Lung (tissue), 12 donors: Measurements from ENCODE around the gene RXRA. TPM values are rescaled to one million over a fixed set of nuclear protein-coding genes. Genes with fewer than 3 reads are reported as not detected.

ENCODE experiments used
- ATAC-seq: fragments of 200-7000 bp; cut with Tn5 transposase; one replicate; pipeline ENCODE4 v1.9.1; 2020; ENCODE audit warnings: moderate number of reproducible peaks; ENCODE audit not compliant: insufficient read depth, low FRiP score
- DNase-seq, 3 donors: peaks; one replicate each; pipeline ENCODE4 v3.0.0-alpha.2; 2013 to 2017
- H3K27ac ChIP-seq, 2 donors: one replicate each; pipeline ENCODE4 v1.5.1; 2013; ENCODE audit warnings: mild to moderate bottlenecking in 2 of 2, moderate library complexity in 2 of 2, control low read depth in 1 of 2, inconsistent platforms in 1 of 2, low read depth in 1 of 2, low read length in 1 of 2
- H3K27me3 ChIP-seq, 3 donors: one replicate each; pipeline ENCODE4 v1.5.1; 2013; ENCODE audit warnings: low read length in 2 of 3; ENCODE audit not compliant: control insufficient read depth in 3 of 3, insufficient read depth in 3 of 3
- H3K36me3 ChIP-seq, 4 donors: one replicate each; pipeline ENCODE4 v1.5.1; 2013; ENCODE audit warnings: low read length in 4 of 4, mild to moderate bottlenecking in 1 of 4, moderate library complexity in 1 of 4; ENCODE audit not compliant: control insufficient read depth in 4 of 4, insufficient read depth in 4 of 4
- H3K4me1 ChIP-seq, 5 donors: one replicate each; pipeline ENCODE4 v1.5.1; 2013; ENCODE audit warnings: low read length in 5 of 5, mild to moderate bottlenecking in 2 of 5, moderate library complexity in 1 of 5; ENCODE audit not compliant: control insufficient read depth in 5 of 5, insufficient read depth in 5 of 5
- H3K4me3 ChIP-seq: one replicate; pipeline ENCODE4 v1.5.1; 2013; ENCODE audit warnings: mild to moderate bottlenecking, control low read depth, moderate library complexity
- H3K9ac ChIP-seq, 2 donors: one replicate each; pipeline ENCODE4 v1.5.1; 2013; ENCODE audit warnings: low read length in 2 of 2, control low read depth in 1 of 2; ENCODE audit not compliant: insufficient read depth in 1 of 2
- H3K9me3 ChIP-seq, 4 donors: one replicate each; pipeline ENCODE4 v1.5.1; 2013; ENCODE audit warnings: low read length in 3 of 4, mild to moderate bottlenecking in 1 of 4, moderate library complexity in 1 of 4; ENCODE audit not compliant: control insufficient read depth in 4 of 4, insufficient read depth in 3 of 4
- WGBS, 2 donors: extraction: QIAGEN DNeasy Blood & Tissue Kit; methylation state at CpG; one replicate each; pipeline ENCODE4 v1.1.7; 2013; 5-methylcytosine and 5-hydroxymethylcytosine counted together
- polyA plus RNA-seq, 2 donors: library from polyadenylated mRNA; stranded (reverse); fragments of 200-250 nt; gene quantifications; one replicate each; pipeline ENCODE4 v1.2.1, GENCODE V29; 2013
- total RNA-seq, 2 donors: library from RNA; depleted of rRNA in 1 of 2; stranded (reverse); fragments of >200 nt in 1 of 2; gene quantifications; one replicate each; pipeline ENCODE4 v1.2.1, GENCODE V29; 2014 to 2021
- TF ChIP-seq, protein P1 (sequence below): IDR thresholded peaks from 2 replicates; pipeline ENCODE4 v1.5.1; 2012; ENCODE audit warnings: mild to moderate bottlenecking; ENCODE audit errors: control extremely low read depth, extremely low read depth
- donor health status: control.
- donor health status: control.
- donor health status: Bipolar disorder and iron deficiency.
- donor health status: healthy.
- donor health status: DM: yes; HTN: yes; CAD: no.

The RXRA gene
- total and polyA plus RNA-seq, 4 donors, result 24.2 to 85.2 (median 52.2) TPM

GRCh38 chr9:134294153-134295071 lies 31.8 kb upstream of the RXRA start:
- WGBS, 2 donors, result 64 to 79% methylated on average over 41 to 45 of the region's 45 CpGs
- H3K27ac ChIP-seq, result no peak overlapping the region
- H3K9me3 ChIP-seq, result peaks cover 0 to 3% (median 0%) of the 10 kb centered on the region in 4 donors
- peaks cover 0 to 14% (median 3%) of the 10 kb centered on the region in 5 donors for H3K4me1 ChIP-seq
- TF ChIP-seq, protein P1, sequence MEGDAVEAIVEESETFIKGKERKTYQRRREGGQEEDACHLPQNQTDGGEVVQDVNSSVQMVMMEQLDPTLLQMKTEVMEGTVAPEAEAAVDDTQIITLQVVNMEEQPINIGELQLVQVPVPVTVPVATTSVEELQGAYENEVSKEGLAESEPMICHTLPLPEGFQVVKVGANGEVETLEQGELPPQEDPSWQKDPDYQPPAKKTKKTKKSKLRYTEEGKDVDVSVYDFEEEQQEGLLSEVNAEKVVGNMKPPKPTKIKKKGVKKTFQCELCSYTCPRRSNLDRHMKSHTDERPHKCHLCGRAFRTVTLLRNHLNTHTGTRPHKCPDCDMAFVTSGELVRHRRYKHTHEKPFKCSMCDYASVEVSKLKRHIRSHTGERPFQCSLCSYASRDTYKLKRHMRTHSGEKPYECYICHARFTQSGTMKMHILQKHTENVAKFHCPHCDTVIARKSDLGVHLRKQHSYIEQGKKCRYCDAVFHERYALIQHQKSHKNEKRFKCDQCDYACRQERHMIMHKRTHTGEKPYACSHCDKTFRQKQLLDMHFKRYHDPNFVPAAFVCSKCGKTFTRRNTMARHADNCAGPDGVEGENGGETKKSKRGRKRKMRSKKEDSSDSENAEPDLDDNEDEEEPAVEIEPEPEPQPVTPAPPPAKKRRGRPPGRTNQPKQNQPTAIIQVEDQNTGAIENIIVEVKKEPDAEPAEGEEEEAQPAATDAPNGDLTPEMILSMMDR, result no peak
- no peaks in the 10 kb centered on the region for H3K36me3 ChIP-seq
- no peak overlapping the region for H3K9ac ChIP-seq
- H3K4me3 ChIP-seq, result no peak overlapping the region
- ATAC-seq (no peak), DNase-seq (peak in 2 of 3 donors; percentile 54)
- no peaks in the 10 kb centered on the region for H3K27me3 ChIP-seq

GRCh38 chr9:134295101-134295745 lies 31.0 kb upstream of the RXRA start:
- ATAC-seq (no peak), DNase-seq (no peak)
- Histone ChIP-seq H3K36me3 (no peaks in the 10 kb centered on the region), H3K27me3 (no peaks in the 10 kb centered on the region), H3K27ac (no peak overlapping the region), H3K4me1 (peaks cover 0 to 14% (median 3%) of the 10 kb centered on the region in 5 donors), H3K9ac (no peak overlapping the region), H3K9me3 (peaks cover 0 to under 1% (median 0%) of the 10 kb centered on the region in 4 donors), H3K4me3 (no peak overlapping the region)
- 87 to 89% methylated on average over 19 to 25 of the region's 25 CpGs for WGBS, 2 donors
- TF ChIP-seq, protein P1, result no peak

GRCh38 chr9:134295746-134296250 lies 30.5 kb upstream of the RXRA start:
- DNase-seq, result no peak
- H3K9me3 ChIP-seq, result no peaks in the 10 kb centered on the region
- ATAC-seq, result no peak
- peaks cover 0 to 14% (median 3%) of the 10 kb centered on the region in 5 donors for H3K4me1 ChIP-seq
- H3K27ac ChIP-seq, result no peak overlapping the region
- TF ChIP-seq, protein P1, result no peak
- H3K9ac ChIP-seq, result no peak overlapping the region
- H3K4me3 ChIP-seq, result no peak overlapping the region
- no peaks in the 10 kb centered on the region for H3K27me3 ChIP-seq
- WGBS, 2 donors, result 94 to 95% methylated on average over 12 of the region's 12 CpGs
- H3K36me3 ChIP-seq, result no peaks in the 10 kb centered on the region
